ENCODE data around the gene FMO3. TPM values are rescaled to one million over a fixed set of nuclear protein-coding genes. Genes with fewer than 3 reads are reported as not detected.

The FMO3 gene
- total RNA-seq, 2 experiments from 2014 or later, result not detected

DNA sequence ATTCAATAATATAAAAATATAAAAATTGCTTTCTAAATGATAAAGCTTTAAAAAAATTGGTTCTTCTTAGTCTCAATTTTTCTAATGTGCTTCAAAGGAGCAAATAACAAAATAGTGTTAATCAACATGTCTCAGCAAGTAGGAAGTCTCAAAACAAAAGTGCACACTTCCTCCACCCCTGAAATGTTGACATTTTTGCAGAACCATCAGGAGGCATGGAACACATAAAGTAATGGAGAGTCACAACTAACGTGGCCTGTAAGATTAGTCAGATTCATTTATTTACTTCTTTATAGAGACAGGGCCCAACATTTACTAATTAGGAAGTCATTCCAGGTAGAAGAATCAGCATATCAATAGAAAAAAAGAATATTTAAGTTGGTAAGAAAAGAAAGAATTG lies 59.5 kb downstream of the FMO3 start:
- intact Hi-C loops (cut with micrococcal nuclease), result no loop called here
- TF ChIP-seq CTCF (IDR thresholded peaks at IDR 0.05), result no peak
- ATAC-seq (no peak), DNase-seq (no peak)
- H3K4me3 Mint-ChIP-seq, result no peak overlapping the region
- H3K27me3 Mint-ChIP-seq, result peaks cover 6% of the 10 kb centered on the region
- no peaks in the 10 kb centered on the region for H3K9me3 Mint-ChIP-seq
- ChIA-PET POLR2A (interaction anchor here (0.6 kb wide), 1 partner anchor 121 kb away, joined by 3 read pairs; no protein-coding TSS in a partner anchor), CTCF (no interaction called here)
- no peak overlapping the region for H3K27ac Mint-ChIP-seq
- H3K36me3 Mint-ChIP-seq (ENCODE audit: low read depth), result no peaks in the 10 kb centered on the region
- H3K4me1 Mint-ChIP-seq (ENCODE audit: low read depth), result no peaks in the 10 kb centered on the region

DNA sequence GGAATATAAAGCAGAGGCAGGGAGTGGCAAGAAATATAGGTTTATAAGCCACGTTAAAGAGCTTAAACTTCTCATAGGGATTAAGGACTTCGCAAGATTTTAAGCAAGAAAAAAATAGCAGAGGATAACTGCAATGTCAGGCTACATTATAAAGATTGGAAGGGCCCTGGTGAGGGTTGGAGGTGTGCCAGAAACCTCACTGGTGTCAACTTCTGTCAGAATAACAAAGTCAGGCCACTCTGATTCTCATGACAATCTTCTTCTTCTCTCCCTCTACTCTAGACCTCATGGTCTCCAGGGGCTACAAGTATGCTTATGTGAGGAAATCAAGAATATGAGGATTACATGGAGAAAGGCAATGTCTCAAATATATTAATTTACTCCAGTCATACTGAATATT lies 61.8 kb downstream of the FMO3 start:
- CTCF ChIA-PET, result no interaction called here
- Mint-ChIP-seq H3K4me3 (no peak overlapping the region), H3K36me3 (ENCODE audit: low read depth) (no peaks in the 10 kb centered on the region), H3K9me3 (no peaks in the 10 kb centered on the region), H3K27ac (no peak overlapping the region), H3K4me1 (ENCODE audit: low read depth) (no peaks in the 10 kb centered on the region), H3K27me3 (peaks cover 7% of the 10 kb centered on the region)
- TF ChIP-seq CTCF (IDR thresholded peaks at IDR 0.05), result no peak
- no peak for ATAC-seq
- intact Hi-C loops (cut with micrococcal nuclease), result no loop called here
- POLR2A ChIA-PET, result no interaction called here
- no peak for DNase-seq

DNA sequence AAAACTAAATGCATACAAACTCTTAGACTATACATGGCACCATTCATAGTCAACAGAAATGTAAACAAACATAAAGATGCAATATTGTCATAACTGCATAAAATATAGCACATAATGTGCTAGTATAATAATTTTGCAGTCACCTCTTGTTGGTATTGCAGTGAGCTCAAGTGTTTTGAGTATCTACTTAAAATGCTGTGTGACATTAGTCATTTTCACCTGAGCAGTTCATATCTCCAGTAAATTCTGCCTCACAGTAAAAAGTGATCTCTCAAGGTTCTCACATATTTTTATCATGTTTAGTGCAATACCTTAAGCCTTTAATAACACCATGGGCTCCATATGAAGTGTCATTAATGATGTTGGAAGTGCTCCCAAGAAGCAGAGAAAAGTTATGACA lies 64.8 kb downstream of the FMO3 start:
- no peak for TF ChIP-seq CTCF (IDR thresholded peaks at IDR 0.05)
- ATAC-seq (no peak), DNase-seq (no peak)
- no peak overlapping the region for H3K27ac Mint-ChIP-seq
- ChIA-PET POLR2A (no interaction called here), CTCF (no interaction called here)
- no peaks in the 10 kb centered on the region for H3K4me1 Mint-ChIP-seq (ENCODE audit: low read depth)
- no peaks in the 10 kb centered on the region for H3K9me3 Mint-ChIP-seq
- H3K36me3 Mint-ChIP-seq (ENCODE audit: low read depth), result no peaks in the 10 kb centered on the region
- intact Hi-C loops (cut with micrococcal nuclease), result no loop called here
- H3K27me3 Mint-ChIP-seq, result peaks cover 3% of the 10 kb centered on the region
- H3K4me3 Mint-ChIP-seq, result no peak overlapping the region

- Mint-ChIP-seq H3K9me3 (no peaks in the 10 kb centered on the region), H3K36me3 (ENCODE audit: low read depth) (no peaks in the 10 kb centered on the region), H3K27ac (no peak overlapping the region), H3K4me3 (no peak overlapping the region), H3K27me3 (peaks cover 4% of the 10 kb centered on the region), H3K4me1 (ENCODE audit: low read depth) (no peaks in the 10 kb centered on the region)
- TF ChIP-seq CTCF (IDR thresholded peaks at IDR 0.05), result no peak
- intact Hi-C loops (cut with micrococcal nuclease), result no loop called here
- ChIA-PET POLR2A (interaction anchor here (0.6 kb wide), 1 partner anchor 11 kb away, joined by 3 read pairs; no protein-coding TSS in a partner anchor), CTCF (interaction anchor here (0.6 kb wide), 1 partner anchor 507 kb away, joined by 3 read pairs; no protein-coding TSS in a partner anchor)
- ATAC-seq (no peak), DNase-seq (no peak)
Measured at GRCh38 chr1:171158096-171158495, 67.4 kb downstream of the FMO3 start.

- Mint-ChIP-seq H3K9me3 (no peaks in the 10 kb centered on the region), H3K27ac (no peak overlapping the region), H3K36me3 (ENCODE audit: low read depth) (no peaks in the 10 kb centered on the region), H3K4me3 (no peak overlapping the region), H3K4me1 (ENCODE audit: low read depth) (no peaks in the 10 kb centered on the region), H3K27me3 (peaks cover 4% of the 10 kb centered on the region)
- ATAC-seq (no peak), DNase-seq (no peak)
- CTCF ChIA-PET, result no interaction called here
- intact Hi-C loops (cut with micrococcal nuclease), result no loop called here
- TF ChIP-seq CTCF (IDR thresholded peaks at IDR 0.05), result no peak
- POLR2A ChIA-PET, result interaction anchor here (1.0 kb wide), 1 partner anchor 55 kb away, joined by 3 read pairs; no protein-coding TSS in a partner anchor
Measured at GRCh38 chr1:171158551-171158950, 67.8 kb downstream of the FMO3 start.

Data from activated CD8-positive, alpha-beta T cell treated with anti-CD3 and anti-CD28 coated beads for 36 hours (primary cell).